ENCODE data around the gene RTF2.

- TF ChIP-seq POLR2A (IDR thresholded peaks at IDR 0.05; ENCODE audit: low read length) (no peak), CTCF (IDR thresholded peaks at IDR 0.05) (no peak), SMC3 (IDR thresholded peaks at IDR 0.05) (no peak), CBX8 (IDR thresholded peaks at IDR 0.05) (no peak), ELK1 (IDR thresholded peaks at IDR 0.05; ENCODE audit: low read depth, low read length) (no peak)
Observed at GRCh38 chr20:56437196-56437960, 31.0 kb upstream of the RTF2 start.

All from A549 (cell line).